Keratinocyte (primary cell): ENCODE results near the gene OR8A1.

Source experiments
- EZH2 ChIP-seq: IDR thresholded peaks from one replicate; pipeline ENCODE4 v1.6.1; 2012; ENCODE audit warnings: inconsistent platforms, mild to moderate bottlenecking, low read length, moderate library complexity
- TF ChIP-seq, protein P1 (sequence below), 3 experiments: IDR thresholded peaks in 1 of 3; conservative IDR thresholded peaks in 1 of 3; optimal IDR thresholded peaks in 1 of 3; 2 replicates in 2 of 3; 3 replicates in 1 of 3; pipeline versions ENCODE3 to v1.5.1; 2011; ENCODE audit warnings: low read length in 3 of 3, mild to moderate bottlenecking in 3 of 3, moderate library complexity in 2 of 3, control low read depth in 1 of 3, inconsistent platforms in 1 of 3; ENCODE audit not compliant: insufficient read depth in 2 of 3; ENCODE audit errors: extremely low read depth in 1 of 3

DNA sequence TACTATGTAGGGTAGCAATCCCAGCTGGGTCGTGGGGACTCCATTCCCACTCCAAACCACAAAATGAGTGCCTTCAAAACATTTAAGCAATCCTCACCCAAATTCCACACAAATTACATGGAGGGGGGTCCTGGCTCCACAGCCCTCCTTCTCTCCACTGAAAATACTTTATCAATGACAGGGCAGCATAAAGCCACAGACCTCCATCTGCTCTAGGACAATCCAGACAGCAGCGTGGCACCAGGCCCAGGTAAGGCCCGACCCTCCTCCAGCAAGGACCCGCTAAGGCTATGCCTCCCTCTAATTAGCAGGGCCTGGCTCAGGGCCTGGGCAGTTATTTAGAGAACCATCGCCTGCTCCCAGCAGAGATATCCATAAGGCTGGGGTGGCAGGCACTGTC is 41.3 kb downstream of the OR8A1 start, which contains the start of gene PANX3:
- TF ChIP-seq, protein P1, sequence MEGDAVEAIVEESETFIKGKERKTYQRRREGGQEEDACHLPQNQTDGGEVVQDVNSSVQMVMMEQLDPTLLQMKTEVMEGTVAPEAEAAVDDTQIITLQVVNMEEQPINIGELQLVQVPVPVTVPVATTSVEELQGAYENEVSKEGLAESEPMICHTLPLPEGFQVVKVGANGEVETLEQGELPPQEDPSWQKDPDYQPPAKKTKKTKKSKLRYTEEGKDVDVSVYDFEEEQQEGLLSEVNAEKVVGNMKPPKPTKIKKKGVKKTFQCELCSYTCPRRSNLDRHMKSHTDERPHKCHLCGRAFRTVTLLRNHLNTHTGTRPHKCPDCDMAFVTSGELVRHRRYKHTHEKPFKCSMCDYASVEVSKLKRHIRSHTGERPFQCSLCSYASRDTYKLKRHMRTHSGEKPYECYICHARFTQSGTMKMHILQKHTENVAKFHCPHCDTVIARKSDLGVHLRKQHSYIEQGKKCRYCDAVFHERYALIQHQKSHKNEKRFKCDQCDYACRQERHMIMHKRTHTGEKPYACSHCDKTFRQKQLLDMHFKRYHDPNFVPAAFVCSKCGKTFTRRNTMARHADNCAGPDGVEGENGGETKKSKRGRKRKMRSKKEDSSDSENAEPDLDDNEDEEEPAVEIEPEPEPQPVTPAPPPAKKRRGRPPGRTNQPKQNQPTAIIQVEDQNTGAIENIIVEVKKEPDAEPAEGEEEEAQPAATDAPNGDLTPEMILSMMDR (optimal IDR thresholded peaks at IDR 0.05 in 1 of 3, IDR thresholded peaks at IDR 0.05 in 1 of 3, conservative IDR thresholded peaks at IDR 0.05 in 1 of 3; ENCODE audit: extremely low read depth in 1 of 3, insufficient read depth in 2 of 3, low read length in 3 of 3): no peak
- no peak for TF ChIP-seq EZH2
